AG04449 (cell line): ENCODE measurements around the gene MPHOSPH9.
A peak's percentile ranks its signal among the peaks of the same experiment; 100 is the strongest.

ENCODE experiments used
- CTCF ChIA-PET: fragments of 350-600 bp; formaldehyde crosslinking; extraction: SDS; loops from one replicate; lab custom pipeline; 2021; ENCODE audit warnings: antibody characterized with exemption; lab: Yijun Ruan, JAX
- POLR2A ChIA-PET: fragments of 400-600, 350-600 bp; formaldehyde crosslinking; extraction: SDS; loops from one replicate; lab custom pipeline; 2020; ENCODE audit warnings: antibody characterized with exemption, inconsistent platforms; lab: Yijun Ruan, JAX
- DNase-seq: peaks from one replicate; pipeline ENCODE4 v3.0.0-alpha.2; 2010; ENCODE audit warnings: low read depth, low spot score
- H3K4me3 ChIP-seq: 2 replicates; pipeline ENCODE4 v1.5.1; 2011; ENCODE audit warnings: low read depth, mild to moderate bottlenecking, control low read depth, low read length
- TF ChIP-seq, protein P1 (sequence below): IDR thresholded peaks from one replicate; pipeline ENCODE4 v1.5.1; 2011; ENCODE audit warnings: mild to moderate bottlenecking, moderate library complexity, low read length, control low read depth, inconsistent platforms; ENCODE audit not compliant: insufficient read depth; ENCODE audit errors: missing control alignments

MPHOSPH9 gene

GRCh38 chr12:123127182-123127495, 105.8 kb downstream of the MPHOSPH9 start:
- POLR2A ChIA-PET, result interaction anchor here (0.7 to 1.6 kb wide), 2 partner anchors 106 to 513 kb away, joined by 3 to 6 read pairs; partner anchors contain the start of genes MPHOSPH9 and MTRFR
- DNase-seq, result no peak
- TF ChIP-seq, protein P1, sequence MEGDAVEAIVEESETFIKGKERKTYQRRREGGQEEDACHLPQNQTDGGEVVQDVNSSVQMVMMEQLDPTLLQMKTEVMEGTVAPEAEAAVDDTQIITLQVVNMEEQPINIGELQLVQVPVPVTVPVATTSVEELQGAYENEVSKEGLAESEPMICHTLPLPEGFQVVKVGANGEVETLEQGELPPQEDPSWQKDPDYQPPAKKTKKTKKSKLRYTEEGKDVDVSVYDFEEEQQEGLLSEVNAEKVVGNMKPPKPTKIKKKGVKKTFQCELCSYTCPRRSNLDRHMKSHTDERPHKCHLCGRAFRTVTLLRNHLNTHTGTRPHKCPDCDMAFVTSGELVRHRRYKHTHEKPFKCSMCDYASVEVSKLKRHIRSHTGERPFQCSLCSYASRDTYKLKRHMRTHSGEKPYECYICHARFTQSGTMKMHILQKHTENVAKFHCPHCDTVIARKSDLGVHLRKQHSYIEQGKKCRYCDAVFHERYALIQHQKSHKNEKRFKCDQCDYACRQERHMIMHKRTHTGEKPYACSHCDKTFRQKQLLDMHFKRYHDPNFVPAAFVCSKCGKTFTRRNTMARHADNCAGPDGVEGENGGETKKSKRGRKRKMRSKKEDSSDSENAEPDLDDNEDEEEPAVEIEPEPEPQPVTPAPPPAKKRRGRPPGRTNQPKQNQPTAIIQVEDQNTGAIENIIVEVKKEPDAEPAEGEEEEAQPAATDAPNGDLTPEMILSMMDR, result no peak

DNA sequence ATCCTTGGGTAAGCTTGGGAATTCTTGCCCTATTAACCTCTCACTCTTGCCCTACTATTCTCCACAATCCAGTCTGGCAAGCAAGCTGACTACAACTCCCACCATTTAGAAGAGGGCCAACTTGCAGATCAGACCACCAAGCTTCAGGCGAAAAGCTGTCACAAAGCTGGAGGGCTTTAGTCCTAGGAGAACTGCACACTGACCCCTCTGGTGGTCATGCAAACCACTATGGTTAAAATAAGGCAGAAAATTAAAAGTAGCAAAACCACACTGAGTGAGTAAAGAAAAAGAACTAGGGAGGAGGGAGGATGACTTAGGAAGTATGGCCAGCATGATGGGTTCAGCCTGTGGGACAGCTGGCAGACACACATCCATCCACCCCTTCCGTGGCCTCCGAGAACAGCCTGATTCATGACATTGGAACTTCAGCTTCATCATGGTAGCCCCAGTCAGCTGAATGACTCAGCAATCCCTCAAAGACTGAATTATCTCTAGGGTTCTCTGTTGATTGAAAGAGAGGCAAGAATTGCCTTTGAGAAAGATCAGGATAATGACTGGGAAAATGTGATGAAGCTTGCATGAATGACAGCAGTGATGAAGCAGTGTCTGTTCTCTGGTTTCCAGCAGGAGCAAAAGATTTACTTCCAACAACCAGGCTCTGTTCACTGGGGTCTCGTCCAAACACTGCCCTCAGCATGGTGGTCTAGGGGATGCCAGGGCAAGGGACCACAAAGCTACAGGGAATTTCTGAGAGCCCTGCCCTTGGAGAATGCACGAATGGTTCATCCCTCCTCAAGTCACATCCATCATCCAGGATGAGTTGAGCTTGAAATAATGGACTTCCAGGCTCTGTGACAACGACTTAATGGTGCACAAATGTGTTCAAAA, 106.4 kb downstream of the MPHOSPH9 start:
- peak; percentile 61 for DNase-seq
- ChIA-PET POLR2A (interaction anchor here (0.6 to 1.6 kb wide), 4 partner anchors 11 to 145 kb away, joined by 3 to 6 read pairs (median 4); partner anchors contain the start of genes MPHOSPH9 and MTRFR), CTCF (interaction anchor here (1.0 to 1.3 kb wide), 3 partner anchors 11 to 112 kb away, joined by 3 to 5 read pairs (median 4); partner anchors contain the start of gene PITPNM2)
- TF ChIP-seq, protein P1, result no peak
- H3K4me3 ChIP-seq, result no peak overlapping the region

More at GRCh38 chr12:123127182-123127495, 105.8 kb downstream of the MPHOSPH9 start:
- H3K4me3 ChIP-seq, result no peak overlapping the region
- CTCF ChIA-PET, result interaction anchor here (1.1 to 1.3 kb wide), 2 partner anchors 12 to 24 kb away, joined by 4 to 5 read pairs; partner anchors contain the start of gene PITPNM2

GRCh38 chr12:123122626-123123025, 110.3 kb downstream of the MPHOSPH9 start:
- POLR2A ChIA-PET, result no interaction called here
- TF ChIP-seq, protein P1, result no peak
- DNase-seq, result no peak
- CTCF ChIA-PET, result interaction anchor here (0.7 kb wide), 1 partner anchor 21 kb away, joined by 3 read pairs; no protein-coding TSS in a partner anchor
- H3K4me3 ChIP-seq, result no peak overlapping the region

GRCh38 chr12:123121670-123122069, 111.3 kb downstream of the MPHOSPH9 start:
- DNase-seq, result no peak
- ChIA-PET CTCF (interaction anchor here (0.7 kb wide), 1 partner anchor 116 kb away, joined by 3 read pairs; no protein-coding TSS in a partner anchor), POLR2A (no interaction called here)
- TF ChIP-seq, protein P1, result no peak
- no peak overlapping the region for H3K4me3 ChIP-seq

DNA sequence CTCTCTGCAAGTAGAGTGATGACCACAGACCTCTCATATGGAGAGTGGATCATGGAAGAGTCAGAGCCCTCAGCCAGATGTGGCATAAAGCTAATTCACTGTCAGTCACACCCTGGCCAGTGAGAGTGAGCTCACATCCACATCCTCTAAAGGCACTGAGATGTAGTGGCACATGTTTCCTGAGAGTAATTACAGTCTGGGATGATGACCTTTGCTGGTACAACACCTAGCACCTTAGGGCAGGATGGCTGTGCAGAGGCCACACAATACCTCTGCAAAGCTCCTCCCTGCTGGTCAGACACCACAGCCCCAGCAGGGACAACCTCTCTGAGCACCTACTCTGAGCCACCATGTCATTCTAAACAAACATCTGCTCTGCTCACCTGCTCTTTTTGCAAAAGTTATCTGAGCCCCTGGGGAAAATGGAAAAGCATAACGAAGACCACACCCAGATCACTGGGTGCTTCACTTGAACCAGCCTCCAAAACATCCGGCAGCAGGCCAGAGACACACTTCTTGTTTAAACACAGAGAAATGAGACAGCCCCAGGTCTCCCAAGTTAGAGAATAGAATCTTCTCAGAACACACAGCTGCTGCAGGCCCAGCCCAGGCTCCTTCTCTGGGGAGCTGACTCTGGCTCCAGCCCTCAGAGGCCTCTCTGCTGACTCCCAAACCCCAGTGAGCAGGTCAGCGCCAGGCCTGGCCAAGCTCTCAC, 112.3 kb downstream of the MPHOSPH9 start:
- ChIA-PET POLR2A (interaction anchor here (1.2 kb wide), 1 partner anchor 23 kb away, joined by 3 read pairs; no protein-coding TSS in a partner anchor), CTCF (interaction anchor here (0.7 kb wide), 1 partner anchor 117 kb away, joined by 3 read pairs; no protein-coding TSS in a partner anchor)
- DNase-seq, result no peak
- TF ChIP-seq, protein P1, result no peak
- H3K4me3 ChIP-seq, result no peak overlapping the region
